H9 (cell line): ENCODE data around the gene ZNRF3. TPM values are rescaled to one million over a fixed set of nuclear protein-coding genes. Genes with fewer than 3 reads are reported as not detected.

Experiments used
- DNase-seq: peaks from one replicate; pipeline ENCODE4 v3.0.0-alpha.2; 2017
- H2AFZ ChIP-seq: one replicate; pipeline ENCODE4 v1.6.1; 2013; ENCODE audit warnings: mild to moderate bottlenecking, low read length, control low read depth, moderate library complexity
- H2AK5ac ChIP-seq: 2 replicates; pipeline ENCODE4 v1.6.1; 2013; ENCODE audit warnings: low read length, control low read depth, mixed read lengths; ENCODE audit not compliant: insufficient read length
- H2BK120ac ChIP-seq: one replicate; pipeline ENCODE4 v1.6.1; 2013; ENCODE audit warnings: low read depth, mild to moderate bottlenecking, low read length, control low read depth, inconsistent platforms; ENCODE audit not compliant: poor library complexity, severe bottlenecking
- H2BK12ac ChIP-seq: 2 replicates; pipeline ENCODE4 v1.6.1; 2013; ENCODE audit warnings: low read length, control low read depth, mixed read lengths, low read depth; ENCODE audit not compliant: insufficient read length
- H2BK15ac ChIP-seq: 2 replicates; pipeline ENCODE4 v1.6.1; 2013; ENCODE audit warnings: low read depth, low read length, control low read depth
- H2BK20ac ChIP-seq: one replicate; pipeline ENCODE4 v1.6.1; 2013; ENCODE audit warnings: low read depth, mild to moderate bottlenecking, low read length, control low read depth, inconsistent platforms; ENCODE audit not compliant: poor library complexity, severe bottlenecking
- H2BK5ac ChIP-seq: 2 replicates; pipeline ENCODE4 v1.6.1; 2013; ENCODE audit warnings: low read length, control low read depth, mixed read lengths; ENCODE audit not compliant: insufficient read length
- H3K14ac ChIP-seq: 2 replicates; pipeline ENCODE4 v1.6.1; 2013; ENCODE audit warnings: low read length, control low read depth; ENCODE audit not compliant: insufficient read depth
- H3K18ac ChIP-seq: 2 replicates; pipeline ENCODE4 v1.6.1; 2013; ENCODE audit warnings: low read depth, mild to moderate bottlenecking, mixed read lengths, low read length, control low read depth; ENCODE audit not compliant: insufficient read length
- H3K23ac ChIP-seq: 2 replicates; pipeline ENCODE4 v1.6.1; 2013; ENCODE audit warnings: low read length, control low read depth, mixed read lengths, low read depth; ENCODE audit not compliant: insufficient read length
- H3K23me2 ChIP-seq: 2 replicates; pipeline ENCODE4 v1.6.1; 2013; ENCODE audit warnings: low read depth, mild to moderate bottlenecking, mixed read lengths, low read length, control low read depth; ENCODE audit not compliant: insufficient read length, poor library complexity, severe bottlenecking
- H3K27ac ChIP-seq: 2 replicates; pipeline ENCODE4 v1.5.1; 2013; ENCODE audit warnings: low read length, control low read depth, mixed read lengths, low read depth; ENCODE audit not compliant: insufficient read length
- H3K27me3 ChIP-seq: 2 replicates; pipeline ENCODE4 v1.6.1; 2013; ENCODE audit warnings: low read length, control low read depth, inconsistent platforms; ENCODE audit not compliant: insufficient read depth
- H3K4ac ChIP-seq: 2 replicates; pipeline ENCODE4 v1.6.1; 2013; ENCODE audit warnings: low read depth, mild to moderate bottlenecking, control low read depth, inconsistent platforms, low read length, moderate library complexity
- H3K4me1 ChIP-seq: 2 replicates; pipeline ENCODE4 v1.6.1; 2013; ENCODE audit warnings: low read length, control low read depth, inconsistent platforms; ENCODE audit not compliant: insufficient read depth
- H3K4me2 ChIP-seq: 2 replicates; pipeline ENCODE4 v1.6.1; 2013; ENCODE audit warnings: low read length, control low read depth, mixed read lengths; ENCODE audit not compliant: insufficient read length, insufficient read depth
- H3K56ac ChIP-seq: 2 replicates; pipeline ENCODE4 v1.6.1; 2013; ENCODE audit warnings: low read depth, mild to moderate bottlenecking, mixed read lengths, low read length, control low read depth; ENCODE audit not compliant: insufficient read length
- H3K79me1 ChIP-seq: 2 replicates; pipeline ENCODE4 v1.6.1; 2013; ENCODE audit warnings: low read depth, mild to moderate bottlenecking, moderate library complexity, low read length, control low read depth, inconsistent platforms; ENCODE audit not compliant: insufficient read depth, poor library complexity, severe bottlenecking
- H3K79me2 ChIP-seq: 2 replicates; pipeline ENCODE4 v1.6.1; 2013; ENCODE audit warnings: low read length, control low read depth, inconsistent platforms; ENCODE audit not compliant: insufficient read depth
- H3K9ac ChIP-seq: 2 replicates; pipeline ENCODE4 v1.6.1; 2013; ENCODE audit warnings: low read length, control low read depth, mixed read lengths; ENCODE audit not compliant: insufficient read length; ENCODE audit errors: extremely low read depth
- H3K9me3 ChIP-seq: one replicate; pipeline ENCODE4 v1.6.1; 2013; ENCODE audit warnings: low read depth, low read length, inconsistent platforms; ENCODE audit not compliant: control insufficient read depth
- H3T11ph ChIP-seq: one replicate; pipeline ENCODE4 v1.6.1; 2013; ENCODE audit warnings: mild to moderate bottlenecking, low read length, control low read depth, inconsistent platforms
- H4K20me1 ChIP-seq: one replicate; pipeline ENCODE4 v1.6.1; 2013; ENCODE audit not compliant: control insufficient read depth, insufficient read length, insufficient read depth
- H4K5ac ChIP-seq: 2 replicates; pipeline ENCODE4 v1.6.1; 2013; ENCODE audit warnings: low read depth, mild to moderate bottlenecking, mixed read lengths, low read length, control low read depth; ENCODE audit not compliant: insufficient read length
- H4K8ac ChIP-seq: replicated peaks from 2 replicates; pipeline ENCODE4 v1.6.1; 2013; ENCODE audit warnings: low read length, control low read depth, mixed read lengths, low read depth; ENCODE audit not compliant: insufficient read length
- H4K91ac ChIP-seq: 2 replicates; pipeline ENCODE4 v1.6.1; 2013; ENCODE audit warnings: low read depth, mild to moderate bottlenecking, moderate library complexity, mixed read lengths, low read length, control low read depth; ENCODE audit not compliant: insufficient read length
- H3K27ac Mint-ChIP-seq, 3 experiments: 2 replicates in 2 of 3; 3 replicates in 1 of 3; pipeline ENCODE4 v1.8.0; 2020 to 2021; ENCODE audit warnings: mixed read lengths in 3 of 3, mild to moderate bottlenecking in 1 of 3, moderate library complexity in 1 of 3
- H3K27me3 Mint-ChIP-seq: 2 replicates; pipeline ENCODE4 v1.8.0; 2021; ENCODE audit warnings: low read depth, mild to moderate bottlenecking, moderate library complexity, mixed read lengths
- H3K36me3 Mint-ChIP-seq, 3 experiments: 2 replicates in 2 of 3; 3 replicates in 1 of 3; pipeline ENCODE4 v1.8.0; 2020 to 2021; ENCODE audit warnings: low read depth in 3 of 3, mixed read lengths in 3 of 3; ENCODE audit not compliant: insufficient read depth in 1 of 3
- H3K4me1 Mint-ChIP-seq, 2 experiments: 2 replicates each; pipeline ENCODE4 v1.8.0; 2020; ENCODE audit warnings: mixed read lengths in 2 of 2
- H3K4me3 Mint-ChIP-seq, 2 experiments: 2 replicates in 1 of 2; 3 replicates in 1 of 2; pipeline ENCODE4 v1.8.0; 2020 to 2021; ENCODE audit warnings: mild to moderate bottlenecking in 2 of 2, mixed read lengths in 2 of 2, moderate library complexity in 1 of 2
- H3K9me3 Mint-ChIP-seq, 2 experiments: 2 replicates in 1 of 2; 3 replicates in 1 of 2; pipeline ENCODE4 v1.8.0; 2020; ENCODE audit warnings: mild to moderate bottlenecking in 2 of 2, mixed read lengths in 2 of 2, moderate library complexity in 1 of 2
- WGBS: extraction: QIAGEN DNeasy Blood & Tissue Kit; methylation state at CpG from one replicate; pipeline ENCODE4 v1.1.7; 2013; ENCODE audit warnings: missing lambda C conversion rate, low lambda C conversion rate, mixed read lengths; ENCODE audit not compliant: insufficient read length; ENCODE audit errors: extremely low coverage; 5-methylcytosine and 5-hydroxymethylcytosine counted together
- total RNA-seq: library from RNA; stranded (reverse); gene quantifications from 2 replicates; pipeline ENCODE4 v1.2.1, GENCODE V29; 2021
- TF ChIP-seq, protein P1 (sequence below): fragments of 200-600 bp; sonication (generic); conservative IDR thresholded peaks from 3 replicates; pipeline ENCODE4 v1.8.0; 2021; ENCODE audit warnings: antibody characterized with exemption, mild to moderate bottlenecking

The ZNRF3 gene
- total RNA-seq, 1 experiment from 2014 or later = 20.6 TPM

DNA sequence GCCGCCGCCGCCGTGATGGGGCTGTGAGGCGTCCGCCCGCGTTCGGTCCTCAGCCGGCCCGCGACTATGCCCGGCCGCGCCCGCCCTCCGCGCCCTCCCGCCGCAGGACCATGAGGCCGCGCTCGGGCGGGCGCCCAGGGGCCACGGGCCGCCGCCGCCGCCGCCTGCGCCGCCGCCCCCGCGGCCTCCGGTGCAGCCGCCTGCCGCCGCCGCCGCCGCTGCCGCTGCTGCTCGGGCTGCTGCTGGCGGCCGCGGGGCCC lies 215 bp downstream of the ZNRF3 start:
- H2AFZ ChIP-seq = no peak overlapping the region
- H4K91ac ChIP-seq = no peak overlapping the region
- H3K18ac ChIP-seq = no peak overlapping the region
- H3K23me2 ChIP-seq = peaks cover 17% of the 10 kb centered on the region
- no peak overlapping the region for H4K5ac ChIP-seq
- peaks cover 6% of the 10 kb centered on the region for H3K79me1 ChIP-seq
- no CpG with 5 or more reads among the region's 48 CpGs for WGBS
- H3K9me3 ChIP-seq = no peaks in the 10 kb centered on the region
- no peak for DNase-seq
- peaks cover 26% of the 10 kb centered on the region; the same call in 1 of the 2 replicates for H3K79me2 ChIP-seq
- no peak overlapping the region for H3K4ac ChIP-seq
- peaks cover 10% of the 10 kb centered on the region for H3K27me3 Mint-ChIP-seq
- H3K9ac ChIP-seq = peak overlapping the region; percentile 51
- peak overlapping the region; percentile 98 for H3K4me2 ChIP-seq
- no peaks in the 10 kb centered on the region for H3K36me3 Mint-ChIP-seq
- no peak overlapping the region for H3K23ac ChIP-seq
- H2BK120ac ChIP-seq = no peak overlapping the region
- H2BK20ac ChIP-seq = no peak overlapping the region
- TF ChIP-seq, protein P1, sequence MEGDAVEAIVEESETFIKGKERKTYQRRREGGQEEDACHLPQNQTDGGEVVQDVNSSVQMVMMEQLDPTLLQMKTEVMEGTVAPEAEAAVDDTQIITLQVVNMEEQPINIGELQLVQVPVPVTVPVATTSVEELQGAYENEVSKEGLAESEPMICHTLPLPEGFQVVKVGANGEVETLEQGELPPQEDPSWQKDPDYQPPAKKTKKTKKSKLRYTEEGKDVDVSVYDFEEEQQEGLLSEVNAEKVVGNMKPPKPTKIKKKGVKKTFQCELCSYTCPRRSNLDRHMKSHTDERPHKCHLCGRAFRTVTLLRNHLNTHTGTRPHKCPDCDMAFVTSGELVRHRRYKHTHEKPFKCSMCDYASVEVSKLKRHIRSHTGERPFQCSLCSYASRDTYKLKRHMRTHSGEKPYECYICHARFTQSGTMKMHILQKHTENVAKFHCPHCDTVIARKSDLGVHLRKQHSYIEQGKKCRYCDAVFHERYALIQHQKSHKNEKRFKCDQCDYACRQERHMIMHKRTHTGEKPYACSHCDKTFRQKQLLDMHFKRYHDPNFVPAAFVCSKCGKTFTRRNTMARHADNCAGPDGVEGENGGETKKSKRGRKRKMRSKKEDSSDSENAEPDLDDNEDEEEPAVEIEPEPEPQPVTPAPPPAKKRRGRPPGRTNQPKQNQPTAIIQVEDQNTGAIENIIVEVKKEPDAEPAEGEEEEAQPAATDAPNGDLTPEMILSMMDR = no peak
- peaks cover 10% of the 10 kb centered on the region for H3K4me1 ChIP-seq
- H3K27ac Mint-ChIP-seq = no peak overlapping the region
- no peak overlapping the region for H2BK12ac ChIP-seq
- no peak overlapping the region for H4K8ac ChIP-seq
- no peak overlapping the region for H3K27ac ChIP-seq
- no peak overlapping the region for H3T11ph ChIP-seq
- H2BK15ac ChIP-seq = no peak overlapping the region
- H3K4me3 Mint-ChIP-seq = peak overlapping the region; percentile 76 to 85; a peak in 3 of 5 replicates
- no peaks in the 10 kb centered on the region for H3K27me3 ChIP-seq
- H3K56ac ChIP-seq = no peak overlapping the region
- H2AK5ac ChIP-seq = no peak overlapping the region
- peaks cover 45 to 47% of the 10 kb centered on the region in 2 experiments for H3K4me1 Mint-ChIP-seq
- H3K9me3 Mint-ChIP-seq = peaks cover 0 to 2% of the 10 kb centered on the region in 2 experiments; a peak in 3 of 5 replicates
- no peak overlapping the region for H2BK5ac ChIP-seq
- H4K20me1 ChIP-seq = no peaks in the 10 kb centered on the region
- peak overlapping the region; percentile 62; the same call in 1 of the 2 replicates for H3K14ac ChIP-seq
